Measurements from ENCODE around the gene LAMA3.

The LAMA3 gene

GRCh38 chr18:23977719-23978483 is 288.6 kb downstream of the LAMA3 start:
- DNase-seq = no peak

DNA sequence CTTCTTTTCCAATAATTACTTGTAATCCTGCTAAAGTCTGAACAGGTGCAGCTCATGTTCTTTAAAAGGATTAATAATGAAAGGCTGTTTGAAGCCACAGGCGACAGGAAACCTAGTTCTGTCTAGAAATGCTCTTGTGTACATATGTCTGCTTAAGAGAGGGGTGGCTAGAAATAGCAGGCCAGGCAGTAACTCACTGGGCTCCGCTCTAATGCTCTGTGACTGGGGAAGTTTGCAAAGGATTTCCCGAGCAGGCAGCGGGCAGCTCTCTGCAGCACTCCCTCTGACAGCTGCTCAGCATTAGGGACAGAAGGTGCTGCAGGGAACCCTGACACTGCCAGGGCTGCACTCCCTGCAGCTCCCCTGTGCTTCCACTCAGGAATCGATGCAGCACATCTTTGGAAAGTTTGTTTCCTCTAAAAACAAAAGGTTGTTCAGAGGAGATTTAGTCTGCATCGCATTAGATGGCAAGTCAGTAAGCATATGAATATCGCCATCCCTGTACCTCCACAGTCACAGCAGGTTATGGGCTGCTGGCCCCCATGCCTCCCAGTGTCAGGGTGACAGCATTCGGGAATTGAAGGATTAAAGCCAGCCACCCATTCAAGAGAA is 292.2 kb downstream of the LAMA3 start:
- DNase-seq = no peak

DNA sequence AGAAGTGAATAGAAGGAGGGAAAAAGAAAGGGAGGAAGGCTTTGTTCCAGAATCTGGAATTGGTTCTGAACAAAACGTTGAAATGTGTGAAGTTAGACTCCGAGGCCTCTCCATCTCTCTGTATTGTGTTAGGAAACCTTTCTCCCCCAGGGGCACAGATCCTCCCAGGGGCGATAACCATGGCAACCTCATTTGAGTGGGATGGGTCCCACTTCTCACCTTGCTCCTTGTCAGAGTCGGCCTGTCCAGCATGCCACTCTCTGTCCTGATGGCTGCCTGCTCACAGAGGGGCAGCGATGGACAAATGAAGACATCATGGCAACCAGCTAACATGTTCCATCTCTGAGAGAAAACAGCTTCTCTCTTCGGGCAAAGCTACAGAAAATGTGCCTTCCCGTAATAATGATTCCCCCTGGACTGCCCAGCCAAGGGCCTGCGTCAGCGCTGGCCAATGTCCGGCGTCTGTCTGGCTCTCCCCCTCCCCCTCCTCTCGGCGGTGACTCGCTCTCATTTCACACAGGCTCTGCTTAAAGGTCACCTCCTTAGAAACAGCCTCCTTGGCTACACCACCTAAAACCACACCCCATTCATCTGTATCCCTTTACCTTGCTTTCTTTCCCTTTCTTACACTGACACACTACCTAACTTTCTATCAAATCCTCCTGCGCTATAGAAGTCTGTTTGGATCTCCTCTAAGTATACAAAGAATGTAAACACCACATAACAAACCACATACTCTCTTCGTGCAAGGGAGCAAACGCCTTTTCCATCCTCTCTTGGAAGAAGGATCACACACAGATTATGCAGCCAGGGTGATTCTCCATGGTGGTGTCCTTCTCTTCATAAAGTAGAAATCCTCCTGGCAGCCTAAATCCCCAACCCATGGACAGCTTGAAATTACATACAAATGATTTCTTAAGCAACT is 293.2 kb downstream of the LAMA3 start:
- DNase-seq = no peak

- no peak for DNase-seq
These were observed 293.9 kb downstream of the LAMA3 start for GRCh38 chr18:23983112-23983511.

DNA sequence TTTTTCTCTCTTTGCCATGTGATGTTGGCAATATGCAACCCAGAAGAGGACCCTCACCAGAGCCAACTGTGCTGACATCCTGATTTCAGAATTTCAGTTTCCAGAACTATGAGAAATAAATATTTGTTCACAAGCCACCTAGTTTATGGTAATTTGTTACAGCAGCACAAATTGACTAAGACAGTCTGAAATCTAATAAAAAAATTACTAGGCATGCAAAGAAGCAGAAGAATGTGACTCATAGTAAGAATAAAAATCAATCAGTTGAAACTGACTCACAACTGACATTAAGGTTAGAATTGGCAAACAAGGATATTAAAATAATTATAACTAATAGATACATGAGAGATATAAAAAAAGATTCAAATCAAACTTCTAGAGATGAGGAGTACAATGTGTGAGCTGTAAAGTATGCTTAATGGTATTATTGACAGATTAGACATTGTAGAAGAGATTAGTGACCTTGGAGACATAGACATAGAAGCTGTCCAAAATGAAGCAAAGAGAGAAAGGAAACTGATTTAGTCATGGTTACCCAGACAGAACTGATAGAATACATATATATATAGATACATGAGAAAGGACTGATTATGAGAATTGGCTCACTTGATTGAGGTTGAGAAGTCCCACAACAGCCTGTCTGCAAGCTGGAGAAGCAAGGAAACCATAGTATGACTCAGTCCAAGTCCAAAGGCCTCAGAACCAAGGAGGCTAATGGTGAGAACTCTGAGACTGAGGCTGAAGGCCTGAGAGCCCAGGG is 297.5 kb downstream of the LAMA3 start:
- no peak for DNase-seq

DNA sequence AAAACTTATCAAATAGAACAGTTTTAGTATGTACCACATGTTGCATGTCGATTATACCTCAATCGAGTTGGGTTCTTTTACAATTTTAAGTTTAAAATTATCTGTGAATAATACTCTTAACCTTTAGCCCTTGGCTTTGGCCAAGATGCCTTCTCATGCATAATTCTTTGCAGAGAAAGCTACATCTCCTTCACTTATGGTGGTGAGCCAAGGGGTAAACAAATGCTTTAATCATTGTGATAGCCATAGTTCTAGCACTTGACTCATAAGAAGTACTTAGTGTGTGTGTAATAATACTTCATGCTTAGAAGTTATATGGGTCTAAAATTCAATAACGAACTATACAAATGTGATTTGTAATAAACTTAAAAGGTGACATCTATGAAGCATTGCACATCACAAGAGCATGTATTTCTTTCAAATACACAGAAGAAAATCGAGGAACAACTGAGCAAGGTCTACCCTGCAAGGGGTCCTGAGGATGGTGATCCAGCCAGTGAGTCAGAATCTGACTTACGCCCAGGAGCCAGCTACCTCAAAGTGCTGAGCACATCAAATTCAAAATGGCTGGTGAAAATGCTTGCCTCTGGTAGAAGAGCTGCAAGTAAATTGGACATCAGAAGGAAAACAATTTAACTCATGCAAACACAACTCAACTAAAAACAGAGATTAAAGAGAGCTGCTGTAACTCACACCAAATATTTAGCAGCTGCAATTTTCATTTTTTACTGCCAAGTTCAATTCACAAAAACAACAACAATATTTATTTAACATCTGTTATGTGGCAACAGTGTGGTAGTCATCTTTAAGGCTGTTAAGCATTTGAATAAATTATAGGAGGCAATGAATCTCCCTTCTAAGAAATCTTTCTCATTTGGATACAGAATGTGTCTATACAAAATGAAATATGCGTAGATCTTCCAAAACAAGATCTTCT is 301.5 kb downstream of the LAMA3 start:
- no peak for DNase-seq

DNA sequence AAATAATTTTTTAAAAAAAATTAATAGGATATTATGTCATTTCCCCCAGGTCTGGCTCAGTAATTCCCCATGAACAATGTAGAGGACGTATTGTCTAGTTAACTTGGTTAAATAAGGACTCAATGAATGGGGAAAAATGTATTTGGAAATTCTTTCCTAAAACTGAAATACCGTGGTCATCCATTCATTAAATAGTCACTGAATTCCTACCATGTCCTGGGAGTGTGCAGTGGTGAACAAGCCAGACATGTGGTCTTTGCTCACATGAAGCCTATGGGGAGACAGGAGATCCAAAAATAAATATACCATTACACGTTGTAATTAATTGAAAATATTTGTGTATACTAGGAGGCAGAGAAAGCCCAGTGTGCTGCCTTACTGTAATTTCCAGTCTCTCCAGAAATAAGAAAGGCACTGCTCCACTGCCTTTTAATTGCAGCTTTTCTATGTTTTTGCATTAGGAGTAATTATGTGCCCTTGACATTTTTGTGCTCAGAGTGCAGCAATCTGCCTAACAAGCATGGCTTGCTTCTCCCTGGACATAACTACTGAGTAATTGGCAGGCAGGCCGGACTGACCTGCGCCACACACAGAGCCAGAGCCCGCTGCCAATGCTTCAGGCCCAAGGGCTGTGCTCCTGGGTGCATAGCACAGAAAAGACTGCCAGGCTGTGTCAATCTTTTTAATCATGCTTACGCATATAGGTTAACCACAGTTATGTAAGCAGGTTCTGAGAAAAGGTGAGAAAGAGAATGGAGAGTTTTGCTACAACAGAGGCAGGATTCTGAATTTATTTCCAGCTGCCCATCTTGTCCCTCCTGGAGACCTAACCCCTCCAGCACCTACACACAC is 303.1 kb downstream of the LAMA3 start:
- no peak for DNase-seq

- no peak for DNase-seq
These were observed 303.7 kb downstream of the LAMA3 start for GRCh38 chr18:23992941-23993280.

GRCh38 chr18:23994361-23994902 is 305.2 kb downstream of the LAMA3 start:
- DNase-seq = peak; percentile 99

GRCh38 chr18:23995180-23995579 is 305.9 kb downstream of the LAMA3 start:
- no peak for DNase-seq

DNA sequence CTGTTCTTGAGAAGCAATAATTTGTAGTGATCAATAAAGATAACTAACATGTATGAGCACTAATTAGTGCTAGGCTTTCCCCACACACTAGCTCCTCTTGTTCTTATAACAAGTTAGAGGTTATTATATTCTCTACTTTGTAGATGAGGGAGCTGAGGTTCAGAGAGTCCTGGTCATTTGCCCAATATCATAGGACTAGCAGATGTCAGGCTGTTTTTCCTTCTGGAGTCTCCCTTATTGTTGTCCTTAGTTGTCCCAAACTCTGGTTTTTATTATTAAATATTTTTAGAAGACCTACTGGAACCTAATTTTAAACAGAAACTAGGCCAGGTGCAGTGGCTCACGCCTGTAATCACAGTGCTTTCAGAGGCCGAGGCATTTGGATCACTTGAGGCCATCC is 308.8 kb downstream of the LAMA3 start:
- no peak for DNase-seq

DNA sequence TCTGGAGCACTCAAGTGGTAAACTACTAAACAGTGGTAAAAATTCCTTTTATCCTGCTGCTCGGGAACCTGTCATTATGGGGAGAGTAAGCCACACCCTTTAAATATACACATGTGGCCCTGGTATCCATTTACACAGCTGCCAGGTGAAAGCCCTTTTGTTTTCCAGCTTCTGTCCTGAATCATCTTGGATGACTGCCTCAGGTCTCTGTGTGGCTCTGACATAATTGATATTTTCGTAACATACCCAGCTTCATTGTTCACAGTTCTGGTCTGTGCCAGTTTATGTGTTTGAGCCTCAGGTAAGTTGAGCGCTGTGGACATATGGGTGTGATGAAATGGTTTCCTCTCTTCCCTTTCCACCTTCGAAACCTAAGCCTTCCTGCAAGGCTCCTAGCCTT is 309.6 kb downstream of the LAMA3 start:
- peak; percentile 96 for DNase-seq

- DNase-seq = no peak
These were observed 311.6 kb downstream of the LAMA3 start for GRCh38 chr18:24000613-24001490.

GRCh38 chr18:24002479-24002878 is 313.2 kb downstream of the LAMA3 start:
- no peak for DNase-seq

DNA sequence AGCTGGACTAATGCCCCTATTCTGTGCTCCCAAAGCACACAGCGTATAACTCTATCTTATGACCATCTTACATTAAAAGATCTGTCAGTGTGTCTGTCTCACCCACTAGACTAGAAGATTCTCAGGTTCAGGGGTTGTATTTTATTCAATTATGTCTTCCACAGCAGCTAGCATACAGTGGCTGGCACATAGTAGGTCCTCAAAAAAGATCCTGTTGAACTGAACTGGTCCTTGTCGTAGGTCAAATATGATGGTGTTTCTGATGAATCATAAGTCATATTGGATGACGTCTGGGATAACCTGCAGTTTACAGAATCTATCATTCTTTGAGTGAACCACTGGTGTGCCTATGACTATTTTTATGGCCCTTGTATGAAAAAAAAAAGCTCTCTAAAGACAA is 314.0 kb downstream of the LAMA3 start:
- no peak for DNase-seq

GRCh38 chr18:24003903-24004640 is 314.8 kb downstream of the LAMA3 start:
- DNase-seq = no peak
